Hematopoietic multipotent progenitor cell (in vitro differentiated cells): ENCODE results near the gene MYLK4. TPM values are rescaled to one million over a fixed set of nuclear protein-coding genes. Genes with fewer than 3 reads are reported as not detected.

Experiments used
- DNase-seq, 3 donors: peaks; one replicate each; pipeline ENCODE4 v3.0.0-alpha.2; 2011 to 2015; ENCODE audit warnings: low read depth in 2 of 3, low spot score in 2 of 3
- total RNA-seq: library from RNA; depleted of rRNA; stranded (reverse); fragments of >200 nt; gene quantifications from one replicate; pipeline ENCODE4 v1.2.3, GENCODE V29; 2012

MYLK4 gene
- 1.6 TPM for total RNA-seq

GRCh38 chr6:2750832-2751231 is at the start of gene MYLK4:
Gene MYLK4, minus strand, starts transcription at chr6:2750922. Its CDS starts 1,628 bp downstream, at chr6:2749294.
- no peak for DNase-seq

DNA sequence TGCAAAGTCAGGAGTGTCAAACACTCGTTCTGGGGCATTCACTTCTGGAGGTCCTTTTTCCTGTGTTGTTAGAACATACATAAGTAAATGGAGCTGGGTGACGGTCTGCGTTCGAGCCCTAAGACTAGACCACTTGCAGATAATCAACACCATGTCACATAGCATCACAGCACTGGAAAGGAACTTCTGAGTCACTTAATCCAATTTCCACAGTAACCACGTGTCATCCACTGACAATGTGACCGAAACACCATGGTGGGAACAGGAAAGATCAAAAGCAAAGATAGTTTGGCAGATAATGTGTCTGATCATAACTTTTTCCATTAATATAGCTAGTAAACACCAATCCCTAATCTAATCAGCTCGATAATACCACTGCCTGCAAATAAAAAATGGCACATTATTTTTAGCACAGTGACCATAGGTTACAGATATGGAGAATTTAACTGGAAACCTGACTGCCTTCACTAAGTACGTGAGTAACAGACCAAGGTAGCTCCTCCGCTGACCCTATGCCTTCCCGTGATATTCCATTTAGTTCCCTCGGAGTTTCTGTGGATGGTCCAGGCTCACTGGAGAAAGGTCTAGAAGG is 49.3 kb upstream of the MYLK4 start:
- DNase-seq, result peak in 2 of 3 donors; percentile 56 to 64

DNA sequence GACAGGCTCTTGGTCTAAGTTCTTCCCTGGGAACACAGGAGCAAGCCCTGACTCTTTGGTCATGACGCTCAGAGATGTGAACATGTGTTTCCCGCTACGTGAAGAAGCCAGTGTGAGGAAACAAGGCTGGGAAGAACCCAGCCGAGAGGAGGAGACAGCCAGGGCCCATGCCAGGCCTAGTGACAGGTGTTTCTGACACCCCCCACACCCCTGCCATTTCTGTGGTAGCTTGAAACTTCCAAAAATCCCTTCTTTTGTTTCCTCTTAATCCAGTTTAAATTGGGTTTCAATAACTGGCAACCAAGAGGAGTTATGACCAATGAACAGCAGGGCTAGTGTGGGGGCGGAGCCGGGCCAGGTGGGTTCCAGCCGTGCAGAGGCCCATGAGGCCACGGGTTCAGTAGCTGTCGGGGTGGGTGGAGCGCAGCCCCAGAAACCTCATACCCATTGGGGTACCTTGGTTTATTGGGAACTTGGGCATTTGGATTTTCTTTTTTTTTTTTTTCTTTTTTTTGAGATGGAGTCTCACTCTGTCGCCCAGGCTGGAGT is 47.9 kb upstream of the MYLK4 start:
- no peak for DNase-seq

DNA sequence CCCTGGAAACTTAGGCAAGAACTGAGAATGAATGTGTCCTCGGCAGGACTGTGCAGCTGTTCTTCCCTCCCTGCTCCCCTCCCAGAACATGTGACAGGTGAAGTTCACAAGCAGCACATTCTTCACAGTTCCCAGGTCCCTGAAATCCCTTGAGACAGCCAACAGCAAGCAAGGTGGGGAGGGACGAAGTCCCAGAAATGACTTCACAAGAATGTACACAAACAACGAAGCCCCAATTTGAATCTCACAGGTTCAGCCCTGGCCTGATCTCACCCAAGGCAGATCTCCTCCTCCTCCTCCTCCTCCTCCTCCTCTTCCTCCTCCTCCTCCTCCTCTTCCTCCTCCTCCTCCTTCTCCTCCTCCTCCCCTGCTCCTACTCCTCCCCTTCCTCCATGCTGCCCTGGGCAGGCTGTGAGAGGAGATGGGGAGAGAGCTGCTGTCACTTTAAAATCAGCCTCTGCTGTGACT is 46.9 kb upstream of the MYLK4 start:
- no peak for DNase-seq

DNA sequence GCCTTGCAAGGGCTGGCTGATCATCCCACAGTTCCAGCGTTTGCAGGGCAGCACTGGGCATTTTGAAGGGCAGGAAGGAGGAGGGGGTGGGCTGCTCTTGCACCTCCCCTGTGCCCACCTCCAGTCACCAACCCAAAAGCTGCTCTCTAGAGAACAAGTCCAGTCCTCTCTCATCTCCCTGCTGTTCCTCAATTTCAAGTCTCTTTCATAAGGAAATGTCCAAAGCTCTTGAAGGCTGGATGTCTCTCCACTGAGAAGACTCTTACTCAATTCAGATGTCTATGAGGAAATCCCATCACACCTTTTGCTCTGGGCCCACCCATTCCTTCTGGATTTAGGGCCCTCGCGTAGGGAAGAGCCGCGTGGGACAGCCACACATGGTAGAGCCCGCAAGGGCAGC is 46.1 kb upstream of the MYLK4 start:
- no peak for DNase-seq

DNA sequence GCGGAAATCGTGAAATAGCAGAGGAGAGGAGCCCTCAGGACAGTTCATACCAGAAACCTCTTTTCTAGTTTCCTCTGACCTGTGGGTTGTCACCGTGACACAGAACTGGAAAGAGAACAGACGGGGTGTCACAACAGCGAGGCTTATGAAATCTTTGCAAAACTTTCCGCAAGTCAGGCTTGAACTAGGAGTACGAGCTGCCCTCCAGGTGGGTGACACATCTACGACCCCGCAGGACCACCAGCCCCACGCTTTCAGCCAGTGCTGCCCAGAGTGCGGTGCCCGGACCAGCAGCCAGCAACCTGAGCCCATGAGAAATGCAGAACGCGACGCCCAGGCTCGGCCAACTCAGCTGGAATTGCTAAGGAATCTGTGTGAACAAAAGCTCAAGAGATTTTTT is 45.2 kb upstream of the MYLK4 start:
- DNase-seq, result no peak

- no peak for DNase-seq
These were observed 44.4 kb upstream of the MYLK4 start for GRCh38 chr6:2795162-2795561.

DNA sequence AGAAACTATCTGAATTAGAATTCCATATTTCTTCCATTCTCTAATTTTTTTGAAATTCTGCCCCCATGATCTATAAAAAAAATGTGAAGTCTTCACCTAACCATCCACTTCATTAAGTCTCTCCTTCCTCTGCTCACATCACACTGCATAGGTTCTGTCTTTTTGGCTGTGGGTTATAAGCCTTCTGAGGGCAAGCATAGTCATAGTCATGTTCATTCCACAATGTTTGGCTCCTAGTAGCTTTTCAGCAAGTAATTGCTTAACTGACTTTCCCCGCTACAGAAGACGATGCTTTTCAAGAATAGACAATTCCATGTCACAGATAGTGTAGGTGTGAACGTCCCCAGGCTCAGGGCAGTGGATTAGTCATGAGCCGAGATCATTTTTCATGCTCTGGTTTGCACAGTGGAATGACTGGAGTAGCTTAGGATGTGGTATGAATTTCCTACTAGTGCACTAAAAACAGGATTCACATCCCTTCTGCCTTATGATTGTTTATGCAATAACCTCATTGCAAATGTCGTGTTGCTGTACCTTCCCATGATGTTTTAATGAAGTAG is 43.5 kb upstream of the MYLK4 start:
- DNase-seq, result no peak

- peak in 2 of 3 donors; percentile 76 to 82 for DNase-seq
These were observed 42.9 kb upstream of the MYLK4 start for GRCh38 chr6:2793534-2794151.

GRCh38 chr6:2792330-2793110 is 41.8 kb upstream of the MYLK4 start:
- DNase-seq, result no peak

DNA sequence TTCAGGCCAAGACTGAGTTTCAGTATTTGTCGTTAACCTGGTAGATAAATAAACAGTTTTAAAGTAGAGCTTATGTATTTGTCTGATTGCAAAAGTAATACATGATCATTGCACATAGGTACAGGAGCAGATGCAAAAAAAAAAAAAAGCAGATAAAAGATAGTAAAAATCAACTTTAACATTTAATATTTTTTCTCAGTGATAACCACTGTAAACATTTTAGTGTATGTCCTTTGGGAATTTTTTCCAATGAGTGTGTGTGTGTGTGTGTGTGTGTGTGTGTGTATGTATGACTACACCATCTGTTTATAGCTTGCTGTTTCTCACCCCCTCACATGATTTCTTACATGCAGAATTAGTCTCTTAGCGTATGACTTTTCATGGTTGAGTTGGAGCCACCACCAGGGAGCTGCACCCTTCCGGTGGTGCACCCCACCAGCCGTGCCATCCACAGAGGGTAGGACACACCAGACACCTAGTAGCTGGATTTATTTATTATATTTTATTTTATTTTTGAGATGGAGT is 40.8 kb upstream of the MYLK4 start:
- DNase-seq, result no peak

DNA sequence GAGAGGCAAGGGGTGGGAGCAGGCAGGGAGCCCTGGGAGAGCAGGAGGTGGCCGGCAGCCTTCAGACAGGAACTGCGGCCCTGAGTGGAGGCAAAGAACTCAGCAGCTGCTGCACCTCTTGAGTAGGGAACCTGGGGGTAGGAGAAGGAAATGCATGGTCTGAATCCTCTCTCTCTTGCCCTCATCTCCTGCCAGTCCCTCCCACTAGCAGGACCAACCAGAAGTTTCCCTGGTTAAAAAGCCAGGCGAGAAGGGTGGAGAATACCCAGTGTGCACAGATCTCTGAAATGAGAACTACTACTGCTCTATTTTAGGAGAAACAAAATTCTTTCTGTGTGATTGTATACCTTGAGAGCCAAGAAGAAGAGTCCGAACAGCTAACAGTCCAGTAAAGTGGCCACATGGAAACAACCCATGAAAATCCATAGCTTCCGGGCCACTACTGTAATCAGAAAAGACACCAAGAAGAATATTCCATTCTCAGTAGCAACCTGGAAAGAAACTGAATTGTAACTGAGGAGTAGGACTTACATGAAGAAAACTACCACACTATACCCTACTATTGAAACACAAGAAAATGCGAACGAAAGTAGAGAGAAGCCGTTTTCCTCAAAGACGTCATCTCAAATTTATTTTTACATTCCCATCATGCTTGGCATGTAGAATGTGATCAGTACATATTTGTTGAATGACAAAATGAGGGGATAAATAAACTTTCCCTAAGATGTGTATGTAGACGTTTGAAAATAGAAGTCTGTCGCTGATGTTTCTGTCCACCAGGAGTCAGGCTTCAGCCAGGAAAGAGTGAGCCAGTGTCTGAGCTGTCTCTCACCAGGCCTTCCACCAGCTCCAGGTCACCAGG is 40.1 kb upstream of the MYLK4 start:
- DNase-seq, result peak in 2 of 3 donors; percentile 80 to 87

GRCh38 chr6:2786269-2786668 is 35.5 kb upstream of the MYLK4 start:
- no peak for DNase-seq

GRCh38 chr6:2784930-2785329 is 34.2 kb upstream of the MYLK4 start:
- no peak for DNase-seq

DNA sequence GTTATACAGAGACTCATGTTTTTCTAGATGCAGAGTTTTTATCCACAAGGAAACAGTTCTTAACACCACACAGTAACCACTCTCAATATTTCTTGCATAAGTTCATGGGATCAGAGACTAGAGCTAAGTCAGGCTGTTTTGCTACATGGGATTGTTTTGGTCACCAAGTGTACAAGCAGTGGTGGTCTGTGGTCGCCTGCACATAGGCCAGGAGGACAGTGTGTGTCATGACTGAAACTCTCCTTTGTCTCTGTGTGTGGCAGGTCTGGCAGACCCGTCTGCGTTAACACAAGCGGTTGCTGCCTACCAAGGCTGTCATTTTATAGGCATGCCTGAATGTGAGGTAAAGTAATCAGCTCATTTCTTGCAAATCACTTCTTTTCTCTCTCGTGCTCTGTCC is 33.3 kb upstream of the MYLK4 start:
- DNase-seq, result no peak

DNA sequence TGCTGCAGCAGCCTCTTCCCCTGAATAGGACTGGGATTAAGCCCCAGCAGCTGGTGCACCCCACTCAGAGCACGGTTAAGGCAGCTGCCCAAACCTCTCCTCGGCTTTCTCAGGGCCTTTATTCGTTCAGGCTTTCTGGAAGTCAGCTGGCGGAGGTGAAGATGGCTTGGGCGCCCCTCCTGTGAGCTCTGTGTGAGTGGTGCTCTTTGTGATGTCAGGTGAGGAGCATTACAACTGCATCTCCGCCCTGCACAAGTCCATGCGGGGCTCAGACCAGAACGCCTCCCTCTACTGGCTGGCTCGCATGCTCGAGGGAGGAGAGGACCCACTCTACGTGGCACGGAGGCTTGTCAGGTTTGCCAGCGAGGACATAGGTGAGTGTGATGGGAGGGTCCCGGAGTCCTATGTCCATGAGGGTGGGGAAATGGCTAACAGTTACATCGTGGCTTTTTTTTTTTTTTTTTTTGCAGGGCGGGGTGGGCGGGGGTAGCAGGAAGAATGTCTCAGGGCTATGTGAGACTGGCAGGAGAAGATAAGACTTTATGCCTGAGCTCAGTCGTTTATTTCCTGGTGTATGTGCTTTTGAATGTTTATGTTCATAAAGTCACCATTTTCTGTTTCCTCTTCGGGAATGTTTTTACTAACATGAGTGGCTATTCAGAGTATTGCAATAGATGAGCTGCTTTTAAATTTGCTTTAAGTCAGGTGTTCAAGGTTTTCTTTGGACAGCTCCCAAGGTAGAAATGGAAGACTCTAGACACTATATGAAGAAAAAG is 32.7 kb upstream of the MYLK4 start:
- peak in 2 of 3 donors; percentile 73 to 90 for DNase-seq

DNA sequence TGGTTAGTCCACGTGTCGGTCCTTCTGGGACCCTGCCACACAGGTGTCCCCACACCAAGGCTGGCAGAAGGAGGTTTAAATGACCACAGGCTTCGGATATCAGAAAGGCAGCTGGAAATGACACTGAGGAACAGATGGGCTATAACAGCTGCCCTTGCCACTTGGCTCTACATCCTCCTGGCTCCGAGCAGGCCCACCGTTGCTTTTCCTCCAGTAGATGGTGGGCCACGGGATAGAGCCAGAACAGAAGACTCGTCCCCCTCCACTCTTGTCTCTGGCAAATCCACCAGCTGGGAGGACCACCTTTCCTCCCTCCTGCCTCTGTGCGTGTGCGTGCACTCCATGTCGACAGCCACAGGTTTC is 32.1 kb upstream of the MYLK4 start:
- DNase-seq, result peak in 1 of 3 donors; percentile 32

- DNase-seq, result no peak
These were observed 31.6 kb upstream of the MYLK4 start for GRCh38 chr6:2782356-2782708.

- DNase-seq, result no peak
These were observed 31.1 kb upstream of the MYLK4 start for GRCh38 chr6:2781685-2782355.
